ENCODE data around the gene CHID1. TPM values are rescaled to one million over a fixed set of nuclear protein-coding genes. Genes with fewer than 3 reads are reported as not detected.

CHID1 gene
- total and polyA plus RNA-seq, 9 of the 15 experiments (the other 6 are each of a cell fraction or from before 2014, with no cell fraction given) = 15.1 to 108 (median 39.8) TPM

DNA sequence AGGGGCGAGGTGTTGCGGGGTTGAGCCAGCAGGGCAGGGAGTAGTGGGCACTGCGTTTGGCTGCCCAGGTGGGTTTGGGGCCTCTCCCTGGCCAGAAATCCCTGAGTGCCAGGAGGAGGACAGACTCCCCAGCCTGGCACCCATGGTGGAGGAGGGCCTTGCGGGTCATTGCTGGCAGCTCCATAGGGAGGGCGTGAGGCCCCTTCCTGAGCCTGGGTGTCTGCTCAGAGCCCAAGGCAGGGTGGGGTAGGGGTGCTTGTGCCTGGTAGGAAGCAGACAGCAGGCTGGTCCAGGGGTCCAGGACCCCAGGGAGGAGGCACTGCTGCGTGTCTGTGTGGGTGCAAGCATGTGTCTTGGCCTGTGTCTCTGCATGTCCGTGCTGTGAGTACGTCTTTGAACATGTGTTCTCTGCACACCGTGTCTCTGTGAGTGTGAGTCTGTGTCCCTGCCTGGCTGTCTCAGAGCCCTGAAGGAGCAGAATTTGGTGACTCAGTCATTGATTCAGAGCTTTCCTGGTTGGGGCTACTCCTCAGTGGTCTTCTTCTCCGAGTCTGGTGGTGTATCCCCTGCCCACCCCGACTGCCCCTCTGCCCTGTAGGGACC lies 64.0 kb downstream of the CHID1 start:
- peak; percentile 11 for FAIRE-seq
- WGBS (ENCODE audit: insufficient coverage, low coverage, missing lambda C conversion rate) = 44% methylated on average over 11 of the region's 11 CpGs

More for the DNA sequence above, 64.0 kb downstream of the CHID1 start:
- ATAC-seq (no peak), DNase-seq (ENCODE audit: extremely low read depth in 1 of 4, low spot score in 3 of 4) (no peak)
- Histone ChIP-seq H2AFZ (ENCODE audit: low read depth, low read length) (no peak overlapping the region), H3K4me1 (replicated peaks in 1 of 2; ENCODE audit: control insufficient read depth in 2 of 2, insufficient read depth in 2 of 2, low read length in 2 of 2) (peaks cover 18 to 80% of the 10 kb centered on the region in 2 experiments), H3K9ac (ENCODE audit: insufficient read depth in 1 of 2, low read depth in 2 of 2, low read length in 2 of 2) (0 out of 4 replicates have a peak overlapping the region, but pooled peaks of 1 of the 2 experiments have one; percentile 69), H3K27me3 (ENCODE audit: control insufficient read depth in 2 of 2, insufficient read depth in 2 of 2, low read length in 2 of 2) (no peaks in the 10 kb centered on the region), H3K79me2 (ENCODE audit: control insufficient read depth, insufficient read depth, low read length) (peaks cover 21% of the 10 kb centered on the region), H3K9me1 (ENCODE audit: control insufficient read depth, insufficient read depth, low read length) (no peaks in the 10 kb centered on the region), H4K20me1 (replicated peaks; ENCODE audit: control insufficient read depth, insufficient read depth, low read length) (no peaks in the 10 kb centered on the region; the same call in 1 of the 2 replicates), H3K4me2 (ENCODE audit: insufficient read depth, low read length) (no peak overlapping the region), H3K4me3 (no peak overlapping the region), H3K36me3 (ENCODE audit: control insufficient read depth, insufficient read depth, low read length) (no peaks in the 10 kb centered on the region), H3K9me3 (replicated peaks; ENCODE audit: control insufficient read depth, insufficient read depth, low read depth, low read length) (no peaks in the 10 kb centered on the region), H3K27ac (ENCODE audit: extremely low read depth, low read depth, low read length) (no peak overlapping the region)
- no TSS peak for BruUV-seq (replicated peaks)
- intact Hi-C loops (cut with micrococcal nuclease) (loop anchor here (5.0 to 10.0 kb wide), 2 partner anchors 68 to 206 kb away; partner anchors contain the start of gene CHID1), in situ Hi-C loops (cut with MboI) (no loop called here)
- CTCF ChIA-PET (ENCODE audit: low intra/inter-chr PET ratio) = no interaction called here
- POLR2A ChIA-PET = interaction anchor here (0.6 to 1.3 kb wide), 3 partner anchors 22 to 53 kb away, joined by 3 read pairs; no protein-coding TSS in a partner anchor
- TF ChIP-seq BRD9 (IDR thresholded peaks at IDR 0.05; ENCODE audit: low read depth, partially characterized antibody) (no peak), JUN (IDR thresholded peaks at IDR 0.05; ENCODE audit: borderline replicate concordance, low read depth, low read length) (no peak), JUN (CRISPR knock-in tag; IDR thresholded peaks at IDR 0.05; ENCODE audit: borderline replicate concordance) (no peak), RBBP5 (IDR thresholded peaks at IDR 0.05; ENCODE audit: borderline replicate concordance, insufficient read depth, low read length, poor library complexity, severe bottlenecking) (no peak), SAP30 (IDR thresholded peaks at IDR 0.05; ENCODE audit: borderline replicate concordance, insufficient read depth, low read depth, low read length, poor library complexity, severe bottlenecking) (no peak), ZNF282 (CRISPR knock-in tag; IDR thresholded peaks at IDR 0.05) (peak; percentile 48; the same call in 1 of the 2 replicates)
